ENCODE results near the gene NCOA7.
"Not testable (repeated sequence)": the region's sequence is repeated elsewhere in the genome, so short reads cannot be mapped to it uniquely, and the experiment has no call there.

Gene NCOA7

GRCh38 chr6:125773387-125774341 is 17.1 kb upstream of the NCOA7 start:
- DNase-seq: no peak
- H3K4me3 ChIP-seq (ENCODE audit: low read length): no peak overlapping the region
- H3K27me3 ChIP-seq (replicated peaks; ENCODE audit: insufficient read depth, low read length): no peaks in the 10 kb centered on the region
- no peaks in the 10 kb centered on the region for H3K9me2 ChIP-seq (replicated peaks; ENCODE audit: insufficient read depth, low read length)
- H3K9ac ChIP-seq (ENCODE audit: low read length): no peak overlapping the region
- H2AFZ ChIP-seq (ENCODE audit: low read length): no peak overlapping the region
- no peak overlapping the region for H3K27ac ChIP-seq (ENCODE audit: low read length)
- H4K20me1 ChIP-seq (ENCODE audit: insufficient read depth, low read length): no peaks in the 10 kb centered on the region; the same call in 1 of the 2 replicates
- H3K4me1 ChIP-seq (ENCODE audit: low read length): peaks cover 10% of the 10 kb centered on the region; the same call in 1 of the 2 replicates
- TF ChIP-seq CTCF (IDR thresholded peaks at IDR 0.05; ENCODE audit: low read length) (no peak), EZH2phosphoT487 (IDR thresholded peaks at IDR 0.05; ENCODE audit: low read length) (no peak), EZH2 (optimal IDR thresholded peaks at IDR 0.05; ENCODE audit: low read depth, low read length) (no peak)
- H3K4me2 ChIP-seq (ENCODE audit: low read depth, low read length): no peak overlapping the region
- no peaks in the 10 kb centered on the region for H3K9me3 ChIP-seq (replicated peaks; ENCODE audit: insufficient read depth, low read length)
- H3F3A ChIP-seq (ENCODE audit: insufficient read depth, low read length): no peaks in the 10 kb centered on the region
- H3K36me3 ChIP-seq (replicated peaks; ENCODE audit: insufficient read depth, low read length): no peaks in the 10 kb centered on the region
- no peaks in the 10 kb centered on the region for H3K79me2 ChIP-seq (ENCODE audit: low read length)

- peaks cover 10% of the 10 kb centered on the region for H3F3A ChIP-seq (ENCODE audit: insufficient read depth, low read length)
- H4K20me1 ChIP-seq (ENCODE audit: insufficient read depth, low read length); H3K9ac ChIP-seq (ENCODE audit: low read length); H3K27ac ChIP-seq (ENCODE audit: low read length); H3K36me3 ChIP-seq (replicated peaks; ENCODE audit: insufficient read depth, low read length); H3K9me2 ChIP-seq (replicated peaks; ENCODE audit: insufficient read depth, low read length); DNase-seq; H3K4me2 ChIP-seq (ENCODE audit: low read depth, low read length); H3K27me3 ChIP-seq (replicated peaks; ENCODE audit: insufficient read depth, low read length); H3K79me2 ChIP-seq (ENCODE audit: low read length); H3K4me3 ChIP-seq (ENCODE audit: low read length); H3K9me3 ChIP-seq (replicated peaks; ENCODE audit: insufficient read depth, low read length); H2AFZ ChIP-seq (ENCODE audit: low read length): not testable (repeated sequence)
- peaks cover 10% of the 10 kb centered on the region; the same call in 1 of the 2 replicates for H3K4me1 ChIP-seq (ENCODE audit: low read length)
Observed at GRCh38 chr6:125776107-125776826, 14.5 kb upstream of the NCOA7 start.

- Histone ChIP-seq H3K79me2 (ENCODE audit: low read length) (peaks cover 9% of the 10 kb centered on the region), H3K36me3 (replicated peaks; ENCODE audit: insufficient read depth, low read length) (no peaks in the 10 kb centered on the region), H3K27me3 (replicated peaks; ENCODE audit: insufficient read depth, low read length) (no peaks in the 10 kb centered on the region), H3F3A (ENCODE audit: insufficient read depth, low read length) (peaks cover 15% of the 10 kb centered on the region), H3K9me3 (replicated peaks; ENCODE audit: insufficient read depth, low read length) (no peaks in the 10 kb centered on the region), H3K4me1 (ENCODE audit: low read length) (peaks cover 7% of the 10 kb centered on the region; the same call in 1 of the 2 replicates), H3K4me3 (ENCODE audit: low read length) (peak overlapping the region; percentile 85), H4K20me1 (ENCODE audit: insufficient read depth, low read length) (no peaks in the 10 kb centered on the region), H3K9ac (ENCODE audit: low read length) (peak overlapping the region; percentile 78), H3K27ac (ENCODE audit: low read length) (peak overlapping the region; percentile 91; the same call in 1 of the 2 replicates), H2AFZ (ENCODE audit: low read length) (peak overlapping the region; percentile 95), H3K9me2 (replicated peaks; ENCODE audit: insufficient read depth, low read length) (no peaks in the 10 kb centered on the region), H3K4me2 (ENCODE audit: low read depth, low read length) (peak overlapping the region; percentile 88)
- peak; percentile 93 for DNase-seq
- TF ChIP-seq EZH2 (optimal IDR thresholded peaks at IDR 0.05; ENCODE audit: low read depth, low read length): no peak
- no peak for TF ChIP-seq EZH2phosphoT487 (IDR thresholded peaks at IDR 0.05; ENCODE audit: low read length)
- TF ChIP-seq CTCF (IDR thresholded peaks at IDR 0.05; ENCODE audit: low read length): peak; percentile 22; the same call in 1 of the 2 replicates
Observed at GRCh38 chr6:125779924-125780539, 10.7 kb upstream of the NCOA7 start.

Data from MM.1S (cell line).